ENCODE results near the gene DHX57. TPM values are rescaled to one million over a fixed set of nuclear protein-coding genes. Genes with fewer than 3 reads are reported as not detected.
"Not testable (repeated sequence)": the region's sequence is repeated elsewhere in the genome, so short reads cannot be mapped to it uniquely, and the experiment has no call there.

The DHX57 gene
- total and polyA plus RNA-seq, 8 donors = 14.7 to 42.8 (median 38.1) TPM

DNA sequence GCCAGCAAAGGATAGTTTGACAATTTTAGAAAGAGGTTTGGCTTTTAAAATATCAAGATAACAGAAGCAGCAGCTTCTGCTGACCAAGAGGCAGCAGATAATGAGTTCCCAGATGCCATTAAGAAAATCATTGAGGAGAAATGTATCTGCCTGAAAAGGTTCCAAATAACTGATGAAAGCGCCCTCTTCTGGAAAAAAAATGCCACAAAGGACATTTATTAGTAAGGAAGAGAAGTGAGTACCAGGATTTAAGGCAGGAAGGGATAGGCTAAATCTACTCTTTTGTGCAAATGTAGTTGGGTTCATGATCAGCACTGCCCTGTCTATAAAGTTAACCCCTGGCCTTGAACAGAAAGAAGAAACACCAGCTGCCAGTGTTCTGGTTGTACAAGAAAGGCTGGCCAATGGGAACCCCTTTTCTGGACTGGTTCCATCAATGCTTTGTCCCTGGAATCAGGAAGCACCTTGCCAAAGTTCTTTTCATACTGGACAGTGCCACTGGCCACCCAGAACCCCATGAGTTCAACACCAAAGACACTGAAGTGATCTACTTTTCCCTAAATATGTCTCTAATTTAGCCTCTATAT is 40.6 kb downstream of the DHX57 start:
- peaks cover 0 to 40% of the 10 kb centered on the region in 2 donors for H3K36me3 ChIP-seq
- intact Hi-C loops (cut with DNase I) = no loop called here
- H3K27ac ChIP-seq = peak overlapping the region in 1 of 2 donors; percentile 43
- peaks cover 0 to 20% of the 10 kb centered on the region in 2 donors for H3K4me1 ChIP-seq
- H3K27me3 ChIP-seq = no peaks in the 10 kb centered on the region
- no peaks in the 10 kb centered on the region for H3K9me3 ChIP-seq
- H3K4me3 ChIP-seq = no peak overlapping the region
- ATAC-seq (peak; percentile 12), DNase-seq (no peak)
- TF ChIP-seq, protein P1, sequence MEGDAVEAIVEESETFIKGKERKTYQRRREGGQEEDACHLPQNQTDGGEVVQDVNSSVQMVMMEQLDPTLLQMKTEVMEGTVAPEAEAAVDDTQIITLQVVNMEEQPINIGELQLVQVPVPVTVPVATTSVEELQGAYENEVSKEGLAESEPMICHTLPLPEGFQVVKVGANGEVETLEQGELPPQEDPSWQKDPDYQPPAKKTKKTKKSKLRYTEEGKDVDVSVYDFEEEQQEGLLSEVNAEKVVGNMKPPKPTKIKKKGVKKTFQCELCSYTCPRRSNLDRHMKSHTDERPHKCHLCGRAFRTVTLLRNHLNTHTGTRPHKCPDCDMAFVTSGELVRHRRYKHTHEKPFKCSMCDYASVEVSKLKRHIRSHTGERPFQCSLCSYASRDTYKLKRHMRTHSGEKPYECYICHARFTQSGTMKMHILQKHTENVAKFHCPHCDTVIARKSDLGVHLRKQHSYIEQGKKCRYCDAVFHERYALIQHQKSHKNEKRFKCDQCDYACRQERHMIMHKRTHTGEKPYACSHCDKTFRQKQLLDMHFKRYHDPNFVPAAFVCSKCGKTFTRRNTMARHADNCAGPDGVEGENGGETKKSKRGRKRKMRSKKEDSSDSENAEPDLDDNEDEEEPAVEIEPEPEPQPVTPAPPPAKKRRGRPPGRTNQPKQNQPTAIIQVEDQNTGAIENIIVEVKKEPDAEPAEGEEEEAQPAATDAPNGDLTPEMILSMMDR (IDR thresholded peaks at IDR 0.05) = peak in 1 of 2 donors; percentile 22

DNA sequence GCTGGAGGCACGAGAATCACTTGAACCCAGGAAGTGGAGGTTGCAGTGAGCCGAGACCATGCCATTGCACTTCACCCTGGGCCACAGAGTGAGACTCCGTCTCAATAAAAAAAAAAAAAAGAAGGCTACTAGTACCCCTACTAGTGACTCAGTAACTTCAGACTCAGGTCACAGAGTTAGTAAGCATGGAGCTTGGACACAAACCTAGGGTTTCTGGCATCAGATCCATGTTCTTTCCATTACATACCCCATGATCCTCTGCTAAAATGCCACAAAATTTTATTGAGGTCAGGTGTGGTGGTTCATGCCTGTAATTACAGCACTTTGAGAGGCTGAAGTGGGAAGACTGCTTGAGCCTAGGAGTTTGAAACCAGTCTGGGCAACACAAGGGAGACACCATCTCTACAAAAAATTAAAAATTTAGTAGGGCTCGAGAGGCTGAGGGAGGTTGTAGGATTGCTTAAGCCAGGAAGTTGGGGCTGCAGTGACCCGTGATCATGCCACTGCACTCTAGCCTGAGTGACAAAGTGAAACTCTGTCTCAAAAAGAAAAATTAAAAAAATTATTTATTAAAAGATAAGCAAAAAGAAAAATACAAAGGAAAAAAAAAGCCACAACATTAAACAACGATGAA is 45.1 kb downstream of the DHX57 start:
- H3K4me1 ChIP-seq = peaks cover 0 to 26% of the 10 kb centered on the region in 2 donors
- H3K27ac ChIP-seq = peak overlapping the region; percentile 7 to 65
- intact Hi-C loops (cut with DNase I) = no loop called here
- ATAC-seq (peak; percentile 48), DNase-seq (peak in 1 of 4 donors; percentile 39)
- H3K9me3 ChIP-seq = no peaks in the 10 kb centered on the region
- no peak overlapping the region for H3K4me3 ChIP-seq
- TF ChIP-seq, protein P1 (IDR thresholded peaks at IDR 0.05) = no peak
- no peaks in the 10 kb centered on the region for H3K27me3 ChIP-seq
- H3K36me3 ChIP-seq = peaks cover 0 to 31% of the 10 kb centered on the region in 2 donors

DNA sequence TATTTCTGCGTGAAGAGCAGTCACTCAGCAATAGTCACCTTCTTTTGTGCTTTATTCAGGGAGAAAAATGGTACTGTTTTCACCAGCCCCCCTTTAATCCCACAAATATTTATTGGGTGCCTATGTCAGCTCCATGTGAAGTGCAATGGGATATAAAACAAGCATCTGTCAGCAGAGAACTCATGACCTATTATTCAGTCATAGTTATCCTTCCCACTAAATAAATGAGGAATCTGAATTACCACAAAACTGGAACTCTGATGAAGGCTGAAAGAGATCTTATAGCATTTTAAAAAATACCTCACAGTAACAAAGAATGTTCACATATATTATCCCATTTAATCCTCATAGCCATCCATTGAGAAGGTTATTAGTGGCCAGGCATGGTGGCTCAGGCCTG is 45.8 kb downstream of the DHX57 start:
- no peaks in the 10 kb centered on the region for H3K27me3 ChIP-seq
- intact Hi-C loops (cut with DNase I) = no loop called here
- H3K4me1 ChIP-seq = peaks cover 0 to 22% of the 10 kb centered on the region in 2 donors
- ATAC-seq = peak; percentile 17
- TF ChIP-seq, protein P1 (IDR thresholded peaks at IDR 0.05) = no peak
- peaks cover 0 to 38% of the 10 kb centered on the region in 2 donors for H3K36me3 ChIP-seq
- H3K27ac ChIP-seq = peak overlapping the region; percentile 7 to 65
- no peak for DNase-seq
- no peaks in the 10 kb centered on the region for H3K9me3 ChIP-seq
- H3K4me3 ChIP-seq = no peak overlapping the region

DNA sequence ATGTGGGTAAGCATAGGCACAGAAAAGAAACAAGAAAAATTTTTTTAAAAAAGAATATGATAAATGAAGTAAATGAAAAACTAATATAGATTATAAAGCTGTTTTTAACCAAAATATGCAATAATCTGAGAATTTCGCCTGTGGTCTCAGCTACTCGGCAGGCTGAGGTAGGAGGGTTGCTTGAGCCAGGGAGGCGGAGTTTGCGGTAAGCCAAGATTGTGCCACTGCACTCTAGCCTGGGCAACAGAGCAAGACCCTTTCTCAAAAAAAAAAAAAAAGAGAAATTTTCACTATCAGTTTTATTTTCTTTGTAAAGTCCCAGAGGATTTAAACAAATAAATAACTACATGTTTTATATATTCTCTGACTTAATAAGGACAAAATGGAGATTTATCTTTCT is 47.3 kb downstream of the DHX57 start:
- no peak for ATAC-seq
- H3K9me3 ChIP-seq = no peaks in the 10 kb centered on the region
- no peak overlapping the region for H3K27ac ChIP-seq
- no peaks in the 10 kb centered on the region for H3K27me3 ChIP-seq
- H3K4me3 ChIP-seq = no peak overlapping the region
- H3K4me1 ChIP-seq = peaks cover 0 to 15% of the 10 kb centered on the region in 2 donors
- intact Hi-C loops (cut with DNase I) = no loop called here
- TF ChIP-seq, protein P1 (IDR thresholded peaks at IDR 0.05) = no peak
- DNase-seq = no peak
- H3K36me3 ChIP-seq = peaks cover 0 to 42% of the 10 kb centered on the region in 2 donors

DNA sequence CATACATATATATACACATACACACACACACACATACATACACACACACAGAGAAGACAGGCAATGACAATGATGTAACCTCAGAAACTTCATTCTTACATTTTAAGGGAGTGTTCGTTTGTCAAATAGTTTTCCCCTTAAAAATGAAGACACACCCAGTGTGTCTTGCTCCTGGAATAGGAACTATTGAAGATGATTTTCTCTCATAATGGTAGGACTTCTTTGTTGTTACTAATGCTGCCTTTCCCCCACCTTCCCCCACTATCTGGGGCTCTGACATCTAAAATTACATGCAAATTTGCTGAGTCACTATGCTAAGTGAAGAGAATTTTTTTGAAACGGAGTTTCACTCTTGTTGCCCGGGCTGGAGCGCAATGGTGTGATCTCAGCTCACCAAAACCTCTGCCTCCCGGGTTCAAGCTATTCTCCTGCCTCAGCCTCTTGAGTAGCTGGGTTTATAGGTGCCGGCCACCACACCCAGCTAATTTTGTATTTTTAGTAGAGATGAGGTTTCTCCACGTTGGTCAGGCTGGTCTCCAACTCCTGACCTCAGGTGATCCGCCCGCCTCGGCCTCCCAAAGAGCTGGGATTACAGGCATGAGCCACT is 48.1 kb downstream of the DHX57 start:
- Histone ChIP-seq H3K36me3 (peaks cover 0 to 47% of the 10 kb centered on the region in 2 donors), H3K4me1 (peaks cover 0 to 15% of the 10 kb centered on the region in 2 donors), H3K27ac (peak overlapping the region in 1 of 2 donors; percentile 37)
- H3K27me3 ChIP-seq; H3K4me3 ChIP-seq; DNase-seq; H3K9me3 ChIP-seq; intact Hi-C loops (cut with DNase I): not testable (repeated sequence)
- peak; percentile 40 for ATAC-seq
